Activated naive CD8-positive, alpha-beta T cell treated with anti-CD3 and anti-CD28 coated beads, Interleukin-2, amount 10 ng/mL, durations not matched to agents 7 days and 5 days (primary cell): Measurements from ENCODE around the gene KCNJ15. TPM values are rescaled to one million over a fixed set of nuclear protein-coding genes. Genes with fewer than 3 reads are reported as not detected.

Source experiments
- ATAC-seq: fragments of 150-1000 bp; cut with Tn5 transposase; one replicate; pipeline ENCODE4 v1.10.0; 2021; ENCODE audit warnings: low read depth, moderate library complexity
- POLR2A ChIA-PET: fragments of 350-600 bp; sonication (Branson Sonifier 250); formaldehyde crosslinking; loops from one replicate; lab custom pipeline; 2021; ENCODE audit warnings: antibody characterized with exemption; lab: Charles Lee
- DNase-seq: peaks from one replicate; pipeline ENCODE4 v3.0.0; 2021
- H3K27ac Mint-ChIP-seq: one replicate; pipeline ENCODE4 v1.8.0; 2022; ENCODE audit warnings: mild to moderate bottlenecking, mixed read lengths
- H3K27me3 Mint-ChIP-seq: one replicate; pipeline ENCODE4 v1.8.0; 2022; ENCODE audit warnings: mild to moderate bottlenecking, moderate library complexity, mixed read lengths
- H3K36me3 Mint-ChIP-seq: one replicate; pipeline ENCODE4 v1.8.0; 2021; ENCODE audit warnings: mild to moderate bottlenecking, mixed read lengths
- H3K4me1 Mint-ChIP-seq: one replicate; pipeline ENCODE4 v1.8.0; 2021; ENCODE audit warnings: mixed read lengths
- H3K4me3 Mint-ChIP-seq: one replicate; pipeline ENCODE4 v1.8.0; 2022; ENCODE audit warnings: mild to moderate bottlenecking, moderate library complexity, mixed read lengths
- H3K9me3 Mint-ChIP-seq: one replicate; pipeline ENCODE4 v1.8.0; 2021; ENCODE audit warnings: mixed read lengths
- total RNA-seq, 2 experiments: library from RNA; stranded (reverse); gene quantifications; one replicate each; pipeline ENCODE4 v1.2.3, GENCODE V29; 2021

The KCNJ15 gene
- total RNA-seq, 2 experiments from 2014 or later = not detected

DNA sequence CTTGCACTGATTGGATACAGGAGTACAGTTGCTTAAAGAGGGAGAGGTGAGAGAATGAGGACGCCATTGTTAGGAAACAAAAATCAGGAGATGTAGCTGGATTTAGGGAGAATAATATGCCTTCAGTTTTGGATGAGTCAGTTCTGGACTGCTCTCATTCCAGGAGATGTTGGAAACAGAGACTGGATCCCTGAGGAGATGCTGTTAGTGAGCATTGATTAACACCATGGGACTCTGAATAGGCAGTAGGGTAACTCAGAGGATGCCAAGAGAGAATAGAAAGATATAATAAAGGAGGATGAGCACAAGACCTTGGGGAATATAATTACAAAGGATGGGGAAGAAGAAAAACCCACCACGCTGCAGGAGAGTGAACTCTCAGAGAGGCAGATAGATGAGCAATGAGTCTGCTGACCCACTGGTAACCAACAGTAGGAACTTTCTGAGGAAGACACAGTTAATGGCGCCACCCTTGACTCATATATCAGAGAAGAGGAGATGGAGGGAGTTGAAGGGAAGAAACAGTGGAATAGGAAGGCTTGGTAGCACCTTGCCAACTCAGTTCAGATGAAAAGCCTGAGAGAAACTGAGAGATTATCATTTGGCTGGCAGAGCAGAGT is 10.5 kb downstream of the KCNJ15 start:
- DNase-seq = no peak
- Mint-ChIP-seq H3K27me3 (peaks cover 11% of the 10 kb centered on the region), H3K4me1 (no peaks in the 10 kb centered on the region), H3K9me3 (peaks cover 2% of the 10 kb centered on the region), H3K36me3 (no peaks in the 10 kb centered on the region), H3K4me3 (no peak overlapping the region), H3K27ac (no peak overlapping the region)
- ATAC-seq = no peak
- POLR2A ChIA-PET = no interaction called here

GRCh38 chr21:38267991-38268863 is 11.4 kb downstream of the KCNJ15 start:
- ATAC-seq (no peak), DNase-seq (no peak)
- Mint-ChIP-seq H3K4me1 (no peaks in the 10 kb centered on the region), H3K36me3 (no peaks in the 10 kb centered on the region), H3K4me3 (no peak overlapping the region), H3K9me3 (peaks cover 2% of the 10 kb centered on the region), H3K27me3 (peaks cover 11% of the 10 kb centered on the region), H3K27ac (no peak overlapping the region)
- POLR2A ChIA-PET = no interaction called here

GRCh38 chr21:38268864-38269575 is 12.2 kb downstream of the KCNJ15 start:
- peaks cover 9% of the 10 kb centered on the region for H3K27me3 Mint-ChIP-seq
- no peak overlapping the region for H3K4me3 Mint-ChIP-seq
- POLR2A ChIA-PET = no interaction called here
- no peak for DNase-seq
- H3K36me3 Mint-ChIP-seq = no peaks in the 10 kb centered on the region
- H3K4me1 Mint-ChIP-seq = no peaks in the 10 kb centered on the region
- no peak for ATAC-seq
- H3K9me3 Mint-ChIP-seq = peaks cover 2% of the 10 kb centered on the region
- H3K27ac Mint-ChIP-seq = no peak overlapping the region

DNA sequence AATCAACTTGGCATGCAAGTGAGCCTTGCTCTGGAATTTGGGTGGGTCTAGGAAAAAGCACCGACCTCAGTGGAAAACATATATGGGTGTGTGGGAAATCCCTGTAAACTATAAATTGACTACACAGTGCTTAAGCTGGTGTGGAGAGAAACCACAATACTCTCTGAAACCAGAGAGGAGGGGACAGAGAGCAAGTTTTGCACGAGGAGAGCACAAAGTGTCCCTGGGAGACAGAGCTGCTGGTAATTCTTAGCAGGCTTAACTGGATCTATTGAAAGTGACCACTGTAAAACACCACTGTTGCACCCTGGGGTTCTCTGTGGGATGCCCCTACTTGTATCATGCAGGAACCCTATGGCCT is 12.8 kb downstream of the KCNJ15 start:
- Mint-ChIP-seq H3K4me1 (no peaks in the 10 kb centered on the region), H3K9me3 (peaks cover 2% of the 10 kb centered on the region), H3K27me3 (peaks cover 9% of the 10 kb centered on the region), H3K36me3 (no peaks in the 10 kb centered on the region), H3K4me3 (no peak overlapping the region), H3K27ac (no peak overlapping the region)
- ATAC-seq = no peak
- no peak for DNase-seq
- POLR2A ChIA-PET = no interaction called here

- Mint-ChIP-seq H3K36me3 (no peaks in the 10 kb centered on the region), H3K27ac (no peak overlapping the region), H3K27me3 (peaks cover 3% of the 10 kb centered on the region), H3K4me3 (no peak overlapping the region), H3K4me1 (no peaks in the 10 kb centered on the region), H3K9me3 (peaks cover 5% of the 10 kb centered on the region)
- DNase-seq = no peak
- POLR2A ChIA-PET = no interaction called here
- ATAC-seq = no peak
These were observed 15.4 kb downstream of the KCNJ15 start for GRCh38 chr21:38272215-38272614.

DNA sequence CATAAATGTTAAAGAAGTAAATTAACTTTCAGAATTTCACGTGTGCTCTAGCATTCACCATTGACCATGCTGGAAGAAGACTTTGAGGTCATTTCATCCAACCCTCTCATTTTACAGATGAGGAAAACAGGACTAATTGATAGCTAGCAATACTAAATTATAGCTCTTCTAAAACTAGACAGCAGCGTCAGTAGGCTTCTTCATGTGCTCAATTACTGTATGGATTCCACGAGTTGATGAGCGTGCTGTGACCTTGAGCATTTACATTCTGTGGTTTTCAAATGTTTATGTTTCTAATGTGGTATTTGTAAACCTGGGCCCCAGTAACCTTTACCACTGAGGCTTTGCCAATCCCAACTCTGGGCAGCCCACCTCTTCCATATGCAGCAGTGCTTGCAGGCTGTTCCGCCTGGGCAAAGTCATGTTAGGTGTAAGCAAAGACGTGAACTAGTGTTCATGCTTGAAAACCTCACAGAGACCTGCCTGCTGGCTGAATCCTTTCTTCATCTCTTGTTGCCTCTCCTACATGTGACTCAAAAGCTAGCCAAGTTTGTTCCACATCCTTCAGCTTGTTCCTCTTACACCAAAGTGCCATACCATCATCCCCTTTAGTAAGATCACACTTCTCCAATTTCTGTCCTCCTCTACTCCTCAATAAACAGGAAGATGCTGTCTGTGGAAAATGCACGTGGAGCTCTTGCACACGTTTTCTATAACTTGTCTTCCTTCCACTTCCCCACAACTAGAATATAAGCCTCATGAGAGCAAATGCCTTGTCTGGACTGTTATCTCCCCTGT is 17.2 kb downstream of the KCNJ15 start:
- no peak overlapping the region for H3K4me3 Mint-ChIP-seq
- H3K27ac Mint-ChIP-seq = no peak overlapping the region
- H3K4me1 Mint-ChIP-seq = no peaks in the 10 kb centered on the region
- POLR2A ChIA-PET = no interaction called here
- peaks cover 4% of the 10 kb centered on the region for H3K9me3 Mint-ChIP-seq
- no peak for DNase-seq
- no peak for ATAC-seq
- no peaks in the 10 kb centered on the region for H3K36me3 Mint-ChIP-seq
- no peaks in the 10 kb centered on the region for H3K27me3 Mint-ChIP-seq

DNA sequence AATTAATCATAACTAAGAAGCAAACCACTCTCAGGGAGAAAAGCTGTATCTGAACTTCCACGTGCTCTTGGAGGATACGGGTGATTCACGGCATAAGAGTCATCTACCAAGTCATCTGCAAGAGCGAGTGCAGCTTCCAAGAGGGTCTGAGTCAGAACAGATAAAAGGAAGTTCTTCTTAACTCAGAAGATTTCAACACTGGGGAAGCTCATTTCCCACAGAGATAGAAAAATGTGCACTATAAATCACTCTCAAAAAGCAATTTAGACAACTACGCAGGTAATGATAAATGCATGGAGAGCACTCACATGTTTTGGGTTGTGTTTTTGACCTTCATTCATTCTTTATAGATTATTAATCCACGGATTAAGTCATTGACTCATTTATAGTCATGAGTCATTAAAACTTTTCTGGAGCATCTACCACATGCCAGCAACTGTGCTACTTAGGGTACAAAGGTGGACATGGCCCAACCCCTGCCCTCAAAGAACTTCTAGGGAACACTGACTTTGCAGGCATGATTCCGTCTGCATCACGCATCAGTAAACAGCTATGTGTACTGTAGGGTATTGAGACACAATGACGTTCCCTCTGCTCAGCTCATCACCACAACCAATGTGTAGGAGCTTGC is 20.8 kb downstream of the KCNJ15 start:
- no peak overlapping the region for H3K4me3 Mint-ChIP-seq
- ATAC-seq = no peak
- no peaks in the 10 kb centered on the region for H3K4me1 Mint-ChIP-seq
- POLR2A ChIA-PET = no interaction called here
- no peaks in the 10 kb centered on the region for H3K36me3 Mint-ChIP-seq
- no peak for DNase-seq
- H3K9me3 Mint-ChIP-seq = peaks cover 4% of the 10 kb centered on the region
- no peak overlapping the region for H3K27ac Mint-ChIP-seq
- H3K27me3 Mint-ChIP-seq = no peaks in the 10 kb centered on the region

GRCh38 chr21:38280454-38280853 is 23.7 kb downstream of the KCNJ15 start:
- no peak overlapping the region for H3K4me3 Mint-ChIP-seq
- no peaks in the 10 kb centered on the region for H3K4me1 Mint-ChIP-seq
- H3K27ac Mint-ChIP-seq = no peak overlapping the region
- H3K27me3 Mint-ChIP-seq = no peaks in the 10 kb centered on the region
- ATAC-seq = no peak
- no peak for DNase-seq
- H3K36me3 Mint-ChIP-seq = no peaks in the 10 kb centered on the region
- POLR2A ChIA-PET = no interaction called here
- peaks cover 4% of the 10 kb centered on the region for H3K9me3 Mint-ChIP-seq

- Mint-ChIP-seq H3K36me3 (no peaks in the 10 kb centered on the region), H3K27ac (no peak overlapping the region), H3K9me3 (peaks cover 4% of the 10 kb centered on the region), H3K27me3 (no peaks in the 10 kb centered on the region), H3K4me1 (no peaks in the 10 kb centered on the region), H3K4me3 (no peak overlapping the region)
- DNase-seq (no peak), ATAC-seq (no peak)
- POLR2A ChIA-PET = no interaction called here
These were observed 24.1 kb downstream of the KCNJ15 start for GRCh38 chr21:38280867-38281266.

GRCh38 chr21:38282921-38283320 is 26.1 kb downstream of the KCNJ15 start:
- H3K27me3 Mint-ChIP-seq = no peaks in the 10 kb centered on the region
- no peaks in the 10 kb centered on the region for H3K4me1 Mint-ChIP-seq
- peaks cover 1% of the 10 kb centered on the region for H3K9me3 Mint-ChIP-seq
- DNase-seq = no peak
- POLR2A ChIA-PET = no interaction called here
- H3K36me3 Mint-ChIP-seq = no peaks in the 10 kb centered on the region
- H3K4me3 Mint-ChIP-seq = no peak overlapping the region
- H3K27ac Mint-ChIP-seq = no peak overlapping the region
- ATAC-seq = no peak

DNA sequence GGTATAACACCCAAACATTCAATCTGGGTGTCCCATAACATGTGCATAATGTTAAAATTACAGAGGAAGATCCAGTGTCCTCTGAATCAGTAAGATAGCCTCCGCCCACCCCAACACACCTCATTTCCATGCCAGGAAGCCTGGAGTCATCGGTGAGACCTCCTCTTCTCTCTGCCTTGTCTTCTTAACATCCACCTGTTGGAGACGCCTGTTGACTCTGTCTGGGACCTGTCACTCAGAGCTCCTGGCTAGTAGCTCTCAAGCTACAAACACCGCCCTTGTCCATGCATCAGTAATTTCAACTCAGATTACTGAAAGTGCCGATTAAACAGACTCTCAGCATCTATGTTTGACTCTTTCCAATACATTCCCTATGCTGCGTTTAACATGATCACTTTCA is 27.4 kb downstream of the KCNJ15 start:
- POLR2A ChIA-PET = no interaction called here
- Mint-ChIP-seq H3K4me1 (no peaks in the 10 kb centered on the region), H3K27me3 (no peaks in the 10 kb centered on the region), H3K9me3 (no peaks in the 10 kb centered on the region), H3K27ac (no peak overlapping the region), H3K36me3 (no peaks in the 10 kb centered on the region), H3K4me3 (no peak overlapping the region)
- DNase-seq = no peak
- no peak for ATAC-seq

GRCh38 chr21:38286739-38287471 is 30.1 kb downstream of the KCNJ15 start:
- Mint-ChIP-seq H3K4me3 (no peak overlapping the region), H3K9me3 (no peaks in the 10 kb centered on the region), H3K27me3 (no peaks in the 10 kb centered on the region), H3K27ac (no peak overlapping the region), H3K4me1 (no peaks in the 10 kb centered on the region), H3K36me3 (no peaks in the 10 kb centered on the region)
- ATAC-seq (no peak), DNase-seq (no peak)
- POLR2A ChIA-PET = interaction anchor here (0.5 kb wide), 1 partner anchor 11 kb away, joined by 3 read pairs; no protein-coding TSS in a partner anchor
